OCI-LY1 (cell line): ENCODE data around the gene BDH1.

Experiments
- CTCF ChIP-seq: fragments of 200-600 bp; sonication (generic), shearing (Covaris generic); IDR thresholded peaks from 2 replicates; pipeline ENCODE4 v1.5.1; 2017; ENCODE audit warnings: mild to moderate bottlenecking, antibody characterized with exemption, low read length, moderate library complexity, mixed read lengths
- EZH2 ChIP-seq: fragments of 200-600 bp; sonication (generic), shearing (Covaris generic); IDR thresholded peaks from 2 replicates; pipeline ENCODE4 v1.8.0; 2017; ENCODE audit warnings: borderline replicate concordance, mixed run types, mild to moderate bottlenecking, antibody characterized with exemption, low read length, moderate library complexity, mixed read lengths

- TF ChIP-seq EZH2 (no peak), CTCF (no peak)
Measured at GRCh38 chr3:197504641-197505121, 51.1 kb downstream of the BDH1 start.
